ENCODE data around the gene LRCH1. TPM values are rescaled to one million over a fixed set of nuclear protein-coding genes. Genes with fewer than 3 reads are reported as not detected.
A peak's percentile ranks its signal among the peaks of the same experiment; 100 is the strongest.

LRCH1 gene
- polyA plus RNA-seq, 12 donors = 18.6 to 29.3 (median 22.8) TPM; not detected in 1

DNA sequence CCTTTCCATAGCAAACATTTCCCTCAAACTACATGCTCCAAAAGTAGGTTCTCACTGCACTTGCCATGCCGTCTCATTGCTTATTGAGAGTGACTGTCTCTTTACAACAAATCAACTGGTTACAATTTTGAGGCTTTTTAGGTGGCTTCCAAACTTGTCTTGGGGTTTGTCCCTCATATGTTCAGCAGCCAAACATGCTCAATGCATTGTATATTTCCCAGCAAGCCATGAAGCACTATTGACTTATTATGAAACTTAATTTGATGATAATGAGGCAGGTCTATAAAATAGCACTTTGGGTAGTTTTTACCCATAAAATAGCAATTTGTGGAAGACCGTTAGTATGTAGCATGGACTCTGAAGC is 78.2 kb downstream of the LRCH1 start:
- no peak for DNase-seq

DNA sequence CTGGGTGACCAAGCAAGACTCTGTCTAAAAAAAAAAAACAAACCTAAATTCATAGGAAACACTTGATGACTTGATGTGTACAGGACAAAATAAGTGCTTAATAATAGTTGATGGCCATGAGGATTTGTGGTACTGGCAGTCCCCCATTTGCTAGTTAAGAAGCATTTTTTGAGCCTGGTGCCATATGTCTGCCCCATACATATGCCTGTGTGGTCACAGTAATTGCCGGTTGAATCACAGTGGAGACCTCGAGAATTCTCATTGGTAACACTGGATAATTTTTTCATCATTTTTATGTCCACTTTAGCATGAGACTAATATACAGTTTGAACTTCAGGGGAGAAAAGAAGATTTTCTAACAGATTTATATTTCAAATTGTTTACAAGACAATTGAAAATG is 79.2 kb downstream of the LRCH1 start:
- DNase-seq = no peak

DNA sequence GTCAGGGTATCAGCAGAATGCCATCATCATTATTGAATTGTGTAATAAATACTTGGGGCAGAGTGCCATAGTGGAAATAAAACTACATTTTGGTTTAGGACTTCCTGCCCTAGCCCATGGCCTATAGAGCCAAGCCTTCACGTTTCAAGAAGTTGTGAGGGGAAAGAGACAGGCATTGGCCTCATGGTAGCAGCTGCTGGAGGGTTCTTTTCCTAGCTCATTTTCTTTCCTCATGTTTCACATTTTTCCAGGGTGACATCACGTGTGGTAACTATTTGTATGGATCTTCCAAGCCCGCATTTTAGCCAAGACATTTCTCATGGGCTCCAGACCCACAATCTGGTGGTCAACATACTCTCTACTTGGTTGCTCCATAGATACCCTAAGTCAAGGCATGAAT is 80.4 kb downstream of the LRCH1 start:
- no peak for DNase-seq

DNA sequence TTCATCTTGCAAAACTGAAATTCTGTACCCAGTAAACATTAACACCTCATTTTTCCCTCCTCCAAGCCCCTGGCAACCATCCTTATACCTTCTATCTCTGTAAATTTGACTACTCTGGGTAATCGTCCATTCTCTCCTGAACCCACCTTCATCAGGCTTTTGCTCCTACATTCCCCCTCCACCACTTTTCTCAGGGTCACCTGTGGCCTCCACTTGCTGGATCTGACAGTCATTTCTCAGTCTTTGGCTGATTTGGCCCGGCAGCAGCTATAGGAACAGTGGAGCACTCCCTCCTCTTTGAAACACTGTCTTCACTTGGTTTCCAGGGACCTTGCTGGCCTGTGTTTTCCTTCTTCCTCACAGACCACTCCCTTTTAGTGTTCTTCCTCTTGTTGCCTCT is 83.5 kb downstream of the LRCH1 start:
- DNase-seq = no peak

DNA sequence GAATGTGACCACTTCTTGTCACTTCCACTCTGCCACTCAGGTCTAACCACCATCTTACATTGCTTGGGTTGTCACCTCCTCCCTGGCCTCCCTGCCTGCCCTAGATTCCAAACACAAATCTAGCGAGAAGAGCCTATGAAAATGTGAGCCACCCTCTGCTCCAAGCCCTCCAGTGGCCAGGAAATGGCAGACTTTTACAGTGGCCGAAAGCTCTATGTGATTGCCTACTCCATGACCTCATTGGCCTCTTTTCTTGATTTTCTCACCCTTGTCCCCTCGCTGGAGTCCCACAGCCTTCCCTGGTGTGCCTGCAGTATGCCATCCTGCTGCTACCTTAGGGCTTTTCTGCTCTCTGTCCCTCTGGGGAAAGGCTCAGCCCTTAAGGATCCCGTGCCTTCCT is 84.2 kb downstream of the LRCH1 start:
- no peak for DNase-seq

DNA sequence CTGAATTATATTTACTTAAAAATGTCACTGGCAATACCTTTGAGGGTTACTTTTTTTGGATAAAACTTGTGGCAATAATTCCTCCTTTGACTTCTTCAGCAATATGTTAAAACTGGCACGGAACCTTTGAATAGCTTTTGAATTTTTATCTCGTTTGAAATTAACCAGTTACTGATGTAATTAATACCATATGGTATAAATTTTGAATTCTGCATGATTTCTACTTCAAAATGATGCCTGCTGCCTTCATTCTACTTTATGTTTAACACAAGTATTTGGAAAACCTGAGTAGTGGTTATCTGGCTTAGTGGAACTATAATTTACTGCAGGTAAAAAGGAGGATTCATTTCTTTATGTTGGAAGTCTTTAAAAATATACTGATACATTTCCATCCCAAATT is 85.3 kb downstream of the LRCH1 start:
- DNase-seq = no peak

DNA sequence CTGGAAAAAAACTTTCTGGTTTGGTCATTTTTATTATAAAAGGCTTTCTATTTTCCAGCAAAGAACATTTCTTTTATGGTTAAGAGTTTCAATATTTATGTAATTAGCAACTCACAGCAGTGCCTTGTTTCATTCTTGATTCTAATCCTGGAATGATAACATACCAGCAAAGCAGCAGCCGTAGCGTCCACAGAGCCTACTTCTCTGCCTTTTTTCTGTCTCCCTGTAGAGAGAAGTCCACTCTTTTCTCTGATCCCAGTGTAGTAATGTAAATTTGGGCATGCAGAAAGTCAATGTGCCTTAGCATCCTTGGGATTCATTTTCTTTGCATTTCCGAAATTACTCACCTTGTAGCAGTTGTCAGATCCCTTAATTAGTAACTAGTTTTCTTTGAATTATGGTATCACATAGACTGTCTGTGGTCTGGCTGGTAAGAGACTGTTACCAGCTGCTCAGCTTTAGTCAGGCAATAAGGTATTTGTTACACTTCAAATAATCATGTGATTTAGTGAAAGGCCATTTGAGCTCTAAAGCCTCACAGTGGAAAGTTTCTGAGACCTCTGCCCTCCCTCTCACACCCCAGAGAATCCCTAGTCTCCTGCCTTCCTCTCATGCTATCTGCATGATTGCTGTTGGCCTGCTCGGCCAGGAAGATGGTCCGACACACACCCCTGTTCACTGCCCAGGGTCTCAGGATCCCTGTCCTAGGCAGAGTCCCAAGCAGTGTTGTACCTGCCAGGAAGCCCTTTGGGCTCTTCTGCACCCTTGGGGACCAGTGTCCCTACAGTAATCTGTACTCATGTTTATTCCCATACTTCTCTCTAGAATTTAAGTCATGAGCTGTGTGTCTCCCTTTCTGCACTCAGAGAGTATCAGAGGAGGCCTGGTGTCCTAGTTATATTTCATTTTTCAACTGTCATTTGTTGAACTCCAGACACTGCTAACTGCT is 86.3 kb downstream of the LRCH1 start:
- no peak for DNase-seq

DNA sequence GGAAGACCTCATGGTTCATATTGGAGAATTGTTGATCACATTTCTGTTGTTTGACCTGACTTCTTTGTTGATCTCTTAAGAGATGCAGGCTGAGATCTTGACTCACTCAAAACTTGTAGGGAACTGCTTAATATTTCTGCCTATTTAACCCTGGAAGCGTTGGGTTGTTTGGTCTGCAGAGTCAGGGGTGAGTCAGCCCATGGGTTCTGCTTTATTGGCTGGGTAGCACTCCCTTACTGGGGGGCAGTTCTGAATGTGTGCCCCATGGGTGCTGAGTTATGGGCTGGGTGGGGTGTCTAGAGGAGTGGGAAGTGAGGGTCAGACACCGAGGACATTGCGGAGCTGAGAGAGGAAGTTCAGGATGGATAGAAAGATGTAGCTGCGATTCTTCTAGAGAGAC is 87.9 kb downstream of the LRCH1 start:
- DNase-seq = no peak

DNA sequence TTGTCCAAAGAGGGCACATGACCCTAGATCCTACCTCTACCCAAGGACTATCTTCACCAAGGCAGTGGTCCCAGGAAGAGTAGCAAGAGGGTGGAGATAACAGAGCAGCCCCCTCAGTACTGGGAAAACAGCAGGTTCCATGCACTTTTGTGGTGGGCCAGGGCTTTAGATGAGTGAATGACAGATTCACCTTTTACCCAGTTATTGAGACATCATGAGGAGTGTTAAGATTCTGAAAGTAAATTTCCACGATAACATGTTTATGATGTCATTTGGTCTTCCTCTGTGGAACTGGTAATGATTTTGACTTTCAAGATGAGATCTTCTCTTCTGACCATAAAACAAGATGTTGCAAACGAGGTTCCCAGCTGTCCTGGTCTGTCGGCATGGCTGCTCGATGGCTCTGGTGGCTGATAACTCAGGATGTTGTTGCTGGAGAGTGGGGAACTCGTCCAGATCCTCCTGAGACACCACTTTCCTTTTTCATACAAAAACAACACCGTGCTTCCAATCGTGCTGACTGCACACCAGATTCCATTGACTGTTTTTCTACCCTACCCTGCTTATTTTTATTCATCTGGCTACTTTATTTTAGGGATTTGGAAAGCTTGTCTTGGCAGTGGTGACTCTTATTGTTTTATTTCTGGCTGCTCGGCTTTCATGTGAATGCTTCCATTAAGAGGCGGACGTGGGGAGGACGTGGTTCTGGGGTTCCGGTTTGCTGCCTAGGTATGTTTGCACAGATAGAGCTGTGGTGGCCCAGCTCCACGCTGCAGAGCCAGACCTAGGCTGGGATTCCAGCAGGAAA is 88.5 kb downstream of the LRCH1 start:
- no peak for DNase-seq

DNA sequence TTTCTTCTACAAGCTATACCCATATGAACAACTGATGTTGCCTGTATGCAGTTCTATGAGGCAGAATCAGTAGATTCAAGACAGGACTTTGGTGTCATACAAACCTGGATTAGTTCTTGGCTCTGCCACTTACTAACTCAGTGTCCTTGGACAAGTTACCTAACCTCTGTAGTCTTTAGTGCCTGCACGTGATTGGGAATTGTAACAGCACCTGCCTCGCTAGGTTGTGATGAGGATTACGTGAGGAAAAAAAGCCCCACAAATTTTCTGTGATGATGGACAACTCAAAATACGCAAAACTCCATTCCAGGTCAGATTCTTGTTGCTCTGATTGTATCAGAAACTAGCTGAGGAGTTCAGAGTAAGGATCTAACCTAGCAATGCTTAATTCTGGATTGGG is 89.3 kb downstream of the LRCH1 start:
- DNase-seq = no peak

DNA sequence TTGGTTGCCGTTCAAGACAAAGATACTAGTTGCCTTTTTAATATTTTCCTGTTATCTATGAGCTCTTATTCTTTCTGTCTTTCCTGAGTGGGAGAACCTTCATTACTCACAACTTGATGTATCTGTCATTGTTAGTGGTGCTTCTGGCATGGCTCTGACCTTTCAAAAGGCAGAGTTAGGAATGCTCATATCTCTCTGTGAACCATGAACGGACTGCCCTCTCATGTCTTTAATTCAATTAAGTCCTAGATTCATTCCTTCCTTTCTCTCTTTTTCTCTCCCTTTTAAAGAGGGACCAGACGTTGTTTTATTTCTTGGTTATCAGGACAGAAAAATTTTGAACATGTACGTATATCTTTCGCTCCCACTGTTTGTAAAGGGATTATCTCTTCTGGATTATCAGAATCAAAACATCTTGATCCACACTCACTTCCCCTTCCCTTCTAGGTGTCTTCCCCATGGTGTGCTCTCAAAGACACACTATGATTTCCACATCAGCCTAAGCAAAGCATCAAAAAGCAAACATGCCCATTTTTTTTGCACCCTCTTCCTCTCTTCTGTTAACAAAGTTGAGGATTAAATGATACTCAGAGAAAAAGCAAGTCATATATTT is 90.3 kb downstream of the LRCH1 start:
- no peak for DNase-seq

DNA sequence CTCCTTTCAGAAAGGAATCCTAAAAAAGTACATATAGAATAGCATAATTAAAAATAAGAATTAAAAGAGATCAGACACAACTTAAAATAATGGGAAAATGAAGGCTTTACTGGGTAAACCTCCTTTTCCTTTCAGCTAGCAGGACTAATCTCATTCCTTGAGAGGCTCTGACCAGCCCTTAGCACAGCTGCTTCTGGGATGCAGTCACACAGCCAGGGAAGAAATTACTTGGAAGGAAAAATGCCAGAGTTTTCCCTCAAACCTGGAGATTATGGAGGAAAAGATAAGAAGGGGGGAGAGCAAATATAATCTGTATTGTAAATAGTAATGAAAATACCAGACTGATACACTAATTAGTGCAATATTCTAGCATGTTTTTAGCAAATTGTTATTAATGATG is 91.8 kb downstream of the LRCH1 start:
- DNase-seq = no peak

DNA sequence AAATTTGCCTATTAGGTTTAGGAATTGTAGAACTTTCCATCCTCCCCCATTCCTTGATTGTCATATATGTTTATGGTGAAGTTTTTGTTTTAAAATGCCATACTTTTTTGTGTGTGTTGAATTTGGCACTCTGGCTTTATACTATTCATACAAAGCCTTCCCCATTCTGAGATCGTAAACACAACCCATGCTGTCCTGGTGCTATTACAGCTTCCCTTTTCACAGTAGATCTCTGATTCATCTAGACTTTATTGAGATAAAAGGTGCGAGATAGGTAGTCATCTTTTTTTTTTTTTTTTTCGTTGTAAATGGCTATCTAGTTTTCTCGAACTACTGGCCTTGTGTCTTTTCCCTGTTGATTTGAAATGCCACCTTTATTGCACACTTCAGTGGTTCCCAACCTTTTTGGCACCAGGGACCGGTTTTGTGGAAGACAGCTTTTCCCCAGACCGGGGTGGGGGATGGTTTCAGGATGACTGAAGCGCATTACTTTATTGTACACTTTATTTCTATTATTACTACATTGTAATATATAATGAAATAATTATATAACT is 94.6 kb downstream of the LRCH1 start:
- DNase-seq = no peak

DNA sequence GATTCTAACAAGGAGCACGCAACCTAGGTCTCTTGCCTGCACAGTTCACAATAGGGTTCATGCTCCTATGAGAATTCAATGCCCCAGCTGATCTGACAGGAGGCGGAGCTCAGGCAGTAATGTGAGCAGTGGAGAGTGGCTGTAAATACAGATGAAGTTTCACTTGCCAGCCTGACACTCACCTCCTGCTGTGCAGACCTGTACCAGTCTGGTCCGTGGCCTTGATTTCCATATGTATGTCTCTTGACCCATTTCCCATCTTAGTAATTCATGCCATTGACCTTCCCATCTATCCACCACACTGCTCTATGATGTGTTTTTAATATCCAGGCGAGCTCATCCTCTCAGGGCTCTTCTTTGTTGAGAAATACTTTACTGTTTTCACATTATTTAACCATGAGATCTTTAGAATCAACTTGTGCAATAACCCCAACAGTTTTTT is 95.2 kb downstream of the LRCH1 start:
- DNase-seq = no peak

DNA sequence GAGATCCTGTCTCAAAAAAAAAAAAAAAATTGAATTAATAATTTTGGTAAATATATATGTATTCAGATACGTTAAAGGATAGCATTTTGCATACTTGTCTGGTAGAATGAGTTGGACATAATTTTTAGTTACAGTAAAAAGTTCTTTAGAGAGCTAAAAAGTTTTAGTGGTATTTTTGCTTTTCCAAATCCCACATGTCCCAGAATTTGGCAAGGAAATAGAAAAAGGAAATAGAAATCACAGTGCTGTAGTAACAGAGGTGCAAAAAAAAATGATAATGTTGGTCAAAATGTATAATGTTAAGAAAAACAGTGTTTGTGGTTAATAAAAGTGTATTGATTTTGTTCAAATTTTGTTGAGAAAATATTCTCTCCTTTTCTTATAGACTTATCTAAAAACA is 96.8 kb downstream of the LRCH1 start:
- DNase-seq = no peak

DNA sequence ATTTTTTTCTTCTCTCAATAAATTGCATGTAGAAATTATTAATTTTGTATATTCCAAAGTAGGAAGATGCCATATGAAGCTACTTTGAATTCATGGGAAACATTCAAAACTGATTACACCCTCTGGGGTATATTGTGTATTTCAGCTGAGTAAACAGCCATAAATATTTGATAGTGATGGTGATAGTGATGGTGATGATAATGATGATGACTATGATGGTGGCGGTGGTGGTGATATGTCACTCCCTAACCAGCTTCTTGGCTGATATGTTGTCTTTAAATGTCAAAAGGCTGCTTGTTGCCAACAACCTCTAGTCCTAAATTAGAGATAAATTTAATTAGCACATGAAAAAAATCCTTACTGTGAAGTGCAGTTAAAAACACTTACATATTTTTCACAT is 102.0 kb downstream of the LRCH1 start:
- no peak for DNase-seq

DNA sequence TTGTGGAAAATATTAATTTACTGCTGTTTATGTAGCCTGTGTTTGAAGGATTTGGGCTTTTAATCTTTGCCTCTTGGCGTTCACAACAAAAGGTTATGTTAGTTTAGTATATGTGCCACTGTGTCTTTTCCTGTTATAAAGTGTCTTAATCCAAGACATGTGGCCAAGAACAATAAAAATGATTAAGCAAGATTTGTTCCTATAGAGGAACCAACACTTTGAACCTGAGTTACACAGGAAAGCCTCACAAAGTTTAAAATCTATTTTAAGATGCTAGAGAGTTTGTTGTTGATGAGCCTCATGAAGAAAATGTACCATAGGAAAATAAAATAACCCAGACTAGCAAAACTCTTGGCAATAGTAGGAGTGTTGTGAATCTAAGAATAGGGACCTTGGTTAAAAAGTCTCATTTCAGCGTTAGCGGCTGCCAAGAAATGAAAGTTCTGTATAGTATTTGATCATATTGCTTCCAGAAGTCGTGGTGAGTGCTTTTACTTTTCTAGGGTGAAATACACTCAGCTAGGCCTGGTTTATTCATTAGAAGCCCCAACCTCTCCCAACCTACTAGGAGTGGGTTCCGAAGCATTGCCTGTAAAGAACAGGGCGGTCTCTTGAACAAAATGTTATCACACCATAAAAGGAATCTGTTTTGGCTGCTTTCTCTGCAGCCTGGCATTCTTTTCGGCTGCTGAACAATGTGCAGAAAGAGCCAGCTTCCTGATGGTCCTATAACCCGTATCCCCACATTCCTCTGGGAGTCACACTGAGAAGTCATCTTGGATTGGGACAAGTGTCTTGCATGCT is 102.6 kb downstream of the LRCH1 start:
- peak; percentile 64 for DNase-seq

DNA sequence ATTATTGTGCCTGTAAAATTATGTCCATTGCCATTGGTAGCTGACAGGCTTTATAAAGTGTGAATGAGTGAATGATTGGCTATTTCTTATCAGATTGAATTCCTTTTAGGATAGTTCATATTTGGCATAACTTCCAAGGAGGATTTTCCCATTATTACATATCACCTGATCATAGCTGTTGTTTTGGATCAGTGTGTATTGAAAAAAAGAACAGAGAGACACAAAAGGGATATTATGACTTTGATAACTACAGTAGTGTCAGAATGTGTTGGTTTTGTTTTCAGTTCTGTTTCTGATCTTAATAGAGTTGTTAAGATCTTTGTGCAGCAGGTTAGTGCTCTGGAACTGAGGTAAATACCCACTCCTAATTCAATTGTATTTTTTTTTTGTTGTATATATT is 103.8 kb downstream of the LRCH1 start:
- DNase-seq = no peak

DNA sequence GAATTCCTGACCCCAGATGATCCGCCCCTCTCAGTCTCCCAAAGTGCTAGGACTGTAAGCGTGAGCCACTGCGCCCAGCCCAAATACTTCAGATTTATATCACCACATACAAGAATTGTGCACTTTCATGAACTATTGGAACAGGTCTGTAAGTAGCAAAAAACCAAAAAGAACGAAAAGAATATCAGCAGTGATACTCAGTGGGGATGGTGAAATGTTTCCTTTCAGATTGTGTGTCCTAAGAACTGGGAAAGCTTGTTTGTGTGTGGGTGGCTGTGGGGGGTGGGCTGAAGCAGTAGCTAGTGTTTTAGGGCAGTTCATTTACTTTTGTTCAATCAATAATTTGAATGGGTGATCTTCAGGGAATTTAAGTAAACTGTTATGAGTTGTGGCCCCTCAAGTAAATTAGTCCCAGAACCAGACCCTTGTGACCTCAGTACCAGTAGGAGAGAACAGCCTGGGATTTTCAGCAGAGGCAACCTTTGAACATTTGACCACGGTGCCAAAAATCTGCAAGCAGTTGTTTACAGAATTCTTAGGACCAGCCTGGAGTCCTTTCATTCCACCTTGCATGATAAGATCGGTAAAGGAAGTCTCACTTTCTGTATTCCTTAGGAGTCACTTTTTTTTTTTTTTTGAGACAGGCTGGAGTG is 106.6 kb downstream of the LRCH1 start:
- DNase-seq = no peak

DNA sequence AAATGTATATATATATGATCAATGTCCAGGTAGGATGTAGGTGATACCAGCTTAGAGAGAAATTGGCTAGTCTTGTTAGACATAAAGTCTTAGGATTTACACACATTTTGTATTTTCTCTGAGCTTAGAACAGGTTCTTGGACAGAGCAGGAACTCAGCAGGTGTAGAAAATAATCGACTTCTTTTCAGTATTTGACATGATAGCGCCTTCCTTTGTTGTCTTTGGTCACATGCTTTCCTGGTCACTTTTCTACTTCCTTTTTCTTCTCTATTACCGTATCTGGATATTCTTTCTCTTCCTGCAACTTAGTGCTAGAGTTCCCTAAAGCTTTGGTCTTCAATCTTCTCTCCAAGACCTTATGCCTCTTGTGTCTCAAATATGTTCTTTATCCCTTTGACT is 107.4 kb downstream of the LRCH1 start:
- DNase-seq = no peak

DNA sequence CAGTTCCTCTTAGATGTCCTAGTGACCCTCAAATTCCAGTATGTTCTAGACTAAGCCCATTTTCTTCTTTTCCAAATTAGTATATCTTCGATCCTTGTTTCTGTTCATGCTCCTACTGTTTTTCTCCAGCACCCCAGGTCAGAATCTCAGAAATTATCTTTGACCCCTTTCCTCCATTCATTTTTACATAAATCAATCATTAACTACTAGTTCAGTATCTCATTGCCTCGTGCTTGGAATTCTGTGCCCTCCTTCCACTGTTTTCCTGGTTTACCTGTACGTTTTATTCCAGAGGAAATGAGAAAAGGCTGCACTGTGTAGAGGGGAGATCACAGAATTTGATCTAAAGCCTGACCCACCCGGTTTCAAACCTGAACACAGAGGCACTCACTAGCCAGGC is 107.9 kb downstream of the LRCH1 start:
- DNase-seq = no peak

Data from muscle of arm (tissue), 12 donors.